ENCODE measurements around the gene COL4A2.

Gene COL4A2

DNA sequence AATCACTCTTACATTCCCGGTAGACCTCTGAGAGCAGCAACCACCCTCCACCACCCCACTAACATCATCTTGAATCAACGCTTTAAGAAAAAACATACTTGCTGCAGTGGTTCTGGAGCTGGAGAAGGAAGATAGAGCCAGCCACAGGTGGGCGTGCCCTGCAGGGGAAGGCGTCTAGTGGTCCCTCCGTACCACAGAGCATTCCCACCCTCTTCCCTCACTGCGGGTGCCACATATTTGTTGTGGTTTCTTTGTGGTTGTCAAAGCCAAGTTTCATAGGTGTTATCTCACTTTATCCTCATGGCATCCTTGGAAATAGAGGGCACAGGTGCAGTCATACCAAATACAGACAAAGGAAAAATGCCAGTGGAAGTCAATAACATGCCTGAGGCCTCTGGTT lies 22.2 kb downstream of the COL4A2 start:
- Histone ChIP-seq H3K4me3 (peak overlapping the region; percentile 57), H3K27ac (peak overlapping the region; percentile 81 to 89)
- no peak for DNase-seq (ENCODE audit: low spot score)
- TF ChIP-seq, protein P1, sequence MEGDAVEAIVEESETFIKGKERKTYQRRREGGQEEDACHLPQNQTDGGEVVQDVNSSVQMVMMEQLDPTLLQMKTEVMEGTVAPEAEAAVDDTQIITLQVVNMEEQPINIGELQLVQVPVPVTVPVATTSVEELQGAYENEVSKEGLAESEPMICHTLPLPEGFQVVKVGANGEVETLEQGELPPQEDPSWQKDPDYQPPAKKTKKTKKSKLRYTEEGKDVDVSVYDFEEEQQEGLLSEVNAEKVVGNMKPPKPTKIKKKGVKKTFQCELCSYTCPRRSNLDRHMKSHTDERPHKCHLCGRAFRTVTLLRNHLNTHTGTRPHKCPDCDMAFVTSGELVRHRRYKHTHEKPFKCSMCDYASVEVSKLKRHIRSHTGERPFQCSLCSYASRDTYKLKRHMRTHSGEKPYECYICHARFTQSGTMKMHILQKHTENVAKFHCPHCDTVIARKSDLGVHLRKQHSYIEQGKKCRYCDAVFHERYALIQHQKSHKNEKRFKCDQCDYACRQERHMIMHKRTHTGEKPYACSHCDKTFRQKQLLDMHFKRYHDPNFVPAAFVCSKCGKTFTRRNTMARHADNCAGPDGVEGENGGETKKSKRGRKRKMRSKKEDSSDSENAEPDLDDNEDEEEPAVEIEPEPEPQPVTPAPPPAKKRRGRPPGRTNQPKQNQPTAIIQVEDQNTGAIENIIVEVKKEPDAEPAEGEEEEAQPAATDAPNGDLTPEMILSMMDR (IDR thresholded peaks at IDR 0.05), result no peak

DNA sequence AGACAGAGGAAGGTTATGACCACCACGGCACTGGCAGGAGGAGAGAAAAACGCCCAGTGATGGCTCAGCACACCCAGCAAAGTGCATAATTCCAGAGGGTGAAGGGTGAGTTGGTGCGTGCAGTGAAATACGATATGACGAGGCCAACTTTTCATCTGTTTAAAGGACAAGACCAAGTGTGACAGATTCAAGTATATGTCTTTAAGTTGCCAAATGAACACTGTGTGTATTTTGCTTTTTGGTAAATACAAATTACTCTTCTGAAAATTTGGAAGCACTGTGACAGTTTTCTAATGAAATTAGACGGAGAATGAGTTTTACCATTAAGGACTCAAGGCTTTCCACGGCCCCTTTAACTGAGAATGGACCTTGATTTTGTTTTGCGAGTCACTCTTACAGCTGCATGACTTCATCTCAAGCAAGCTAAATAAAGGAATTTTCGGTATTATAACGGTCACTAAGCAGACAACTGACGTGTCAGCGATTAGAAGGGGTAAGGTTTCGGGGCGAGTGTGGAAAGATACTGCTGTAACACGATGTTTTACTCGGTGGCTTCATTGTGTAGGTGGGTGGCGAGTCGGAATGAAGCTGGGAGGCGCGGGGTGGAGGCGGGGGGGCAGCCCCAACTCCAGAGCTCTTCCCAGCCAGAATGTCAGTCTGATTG lies 22.8 kb downstream of the COL4A2 start:
- Histone ChIP-seq H3K4me3 (peak overlapping the region; percentile 57), H3K27ac (peak overlapping the region; percentile 81 to 89)
- DNase-seq (ENCODE audit: low spot score), result no peak
- TF ChIP-seq, protein P1 (IDR thresholded peaks at IDR 0.05), result no peak

DNA sequence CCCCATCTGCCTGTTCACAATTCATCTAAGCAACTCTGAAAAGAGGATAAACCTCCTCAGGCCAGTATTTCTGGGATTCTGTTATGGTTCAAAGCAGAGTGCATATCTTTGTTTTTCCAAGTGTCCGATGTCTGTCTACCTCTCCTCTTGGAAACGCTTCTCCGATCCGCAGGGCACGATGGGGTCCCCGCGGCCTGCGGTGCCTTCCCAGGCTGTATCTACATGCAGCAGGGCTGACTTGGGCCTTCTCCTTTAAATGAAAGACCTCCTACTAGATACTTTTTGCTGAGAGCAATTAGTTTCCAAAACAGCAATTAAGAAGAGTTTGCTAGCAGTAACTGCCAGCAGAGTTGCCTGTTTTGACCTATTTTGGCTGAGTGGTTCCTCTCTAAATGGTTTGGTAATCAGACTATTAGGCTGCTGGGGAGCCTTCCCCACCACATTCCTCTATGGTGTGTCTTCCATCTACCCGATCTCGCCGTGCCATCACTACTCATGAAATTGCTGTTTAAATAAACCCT lies 23.5 kb downstream of the COL4A2 start:
- TF ChIP-seq, protein P1 (IDR thresholded peaks at IDR 0.05), result no peak
- Histone ChIP-seq H3K27ac (peak overlapping the region; percentile 81 to 89), H3K4me3 (peak overlapping the region; percentile 57)
- no peak for DNase-seq (ENCODE audit: low spot score)

DNA sequence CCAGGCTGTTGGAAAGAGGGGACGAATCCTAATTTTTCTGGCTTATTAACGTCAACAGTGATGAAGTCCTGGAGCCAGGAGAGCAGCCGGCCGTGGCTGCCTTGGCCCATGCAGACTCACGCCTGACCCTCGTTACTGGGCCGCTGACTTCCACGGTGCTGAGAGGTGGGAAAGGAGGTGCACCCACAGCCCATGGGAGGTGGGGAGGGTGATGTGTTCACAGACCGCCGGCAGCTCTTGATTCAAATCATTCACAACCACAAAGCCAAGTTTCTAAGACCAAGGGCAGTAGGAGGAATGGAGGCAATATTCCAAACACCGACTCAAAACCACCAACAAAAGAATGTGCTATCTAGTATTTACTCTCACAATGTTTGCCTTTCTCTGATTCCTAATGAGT lies 24.3 kb downstream of the COL4A2 start:
- DNase-seq (ENCODE audit: low spot score), result no peak
- Histone ChIP-seq H3K4me3 (peak overlapping the region; percentile 57), H3K27ac (peak overlapping the region; percentile 81 to 89)
- TF ChIP-seq, protein P1 (IDR thresholded peaks at IDR 0.05), result no peak

DNA sequence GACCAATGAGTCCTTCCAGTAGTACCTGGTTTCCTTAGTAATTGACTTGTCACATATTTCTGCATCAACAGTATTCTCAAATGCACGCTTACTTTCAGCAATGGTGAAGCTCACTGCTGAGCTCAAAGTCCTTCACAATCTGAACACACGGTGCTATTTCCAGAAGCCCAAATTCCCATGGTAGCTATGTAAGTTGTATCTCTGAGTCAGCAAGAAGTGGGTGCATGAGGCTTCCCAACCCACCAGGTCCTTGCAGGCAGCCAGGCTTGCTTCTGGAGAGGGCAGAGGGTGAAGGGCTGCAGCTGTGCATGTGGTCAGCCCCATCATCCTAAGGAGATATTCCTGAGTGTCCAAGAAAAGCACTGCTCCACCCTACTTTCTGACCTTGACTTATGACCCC lies 25.7 kb downstream of the COL4A2 start:
- TF ChIP-seq, protein P1 (IDR thresholded peaks at IDR 0.05), result no peak
- Histone ChIP-seq H3K27ac (peak overlapping the region; percentile 67 to 89), H3K4me3 (no peak overlapping the region)
- DNase-seq (ENCODE audit: low spot score), result no peak

DNA sequence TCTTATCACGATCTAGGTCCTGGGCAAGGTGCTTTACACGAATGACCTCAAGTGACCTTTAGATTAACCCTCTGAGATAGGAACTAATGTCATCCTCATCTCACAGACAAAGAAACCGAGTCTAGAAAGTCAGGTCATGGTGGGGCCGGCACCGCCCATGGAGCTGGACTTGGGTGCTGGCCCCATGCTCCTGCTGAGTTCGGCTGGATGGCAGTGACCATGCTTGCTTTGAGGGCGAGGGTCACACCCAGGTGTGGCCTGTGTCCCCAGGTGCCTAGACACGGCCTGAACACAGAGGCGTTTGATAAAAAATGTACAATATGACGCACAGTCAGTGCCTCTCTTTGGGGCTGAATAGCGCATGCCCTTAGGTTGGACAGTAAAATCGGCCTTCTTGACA lies 26.8 kb downstream of the COL4A2 start:
- no peak overlapping the region for H3K4me3 ChIP-seq
- H3K27ac ChIP-seq, result peak overlapping the region; percentile 67 to 89
- TF ChIP-seq, protein P1 (IDR thresholded peaks at IDR 0.05), result no peak
- DNase-seq (ENCODE audit: low spot score), result no peak

DNA sequence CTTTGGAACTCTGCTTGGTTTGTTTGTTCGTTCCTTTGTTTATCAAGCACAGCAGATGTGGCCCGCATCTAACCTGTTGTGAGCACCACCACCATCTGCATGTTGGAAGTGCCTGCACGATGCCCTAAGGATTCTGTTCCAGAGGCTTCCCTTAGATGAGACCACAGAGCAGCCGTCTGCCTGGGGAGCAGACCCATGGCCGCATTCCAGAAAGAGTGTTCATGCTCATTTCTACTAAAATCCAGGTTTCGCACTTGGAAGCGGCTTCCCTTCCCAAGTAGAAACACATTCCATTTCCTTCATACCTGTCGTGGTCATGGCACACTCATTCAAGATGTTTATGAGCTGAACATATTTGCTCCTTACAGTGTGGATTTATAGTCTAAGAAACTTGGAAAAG lies 27.2 kb downstream of the COL4A2 start:
- peak overlapping the region; percentile 67 to 89 for H3K27ac ChIP-seq
- TF ChIP-seq, protein P1 (IDR thresholded peaks at IDR 0.05), result no peak
- peak; percentile 38 for DNase-seq (ENCODE audit: low spot score)
- no peak overlapping the region for H3K4me3 ChIP-seq

All from coronary artery (tissue), 2 donors.